ENCODE results near the gene KLF6. TPM values are rescaled to one million over a fixed set of nuclear protein-coding genes. Genes with fewer than 3 reads are reported as not detected.
"Not testable (repeated sequence)": the region's sequence is repeated elsewhere in the genome, so short reads cannot be mapped to it uniquely, and the experiment has no call there.

Gene KLF6
- total RNA-seq, 6 experiments from 2014 or later, result 25.2 to 86.4 (median 75.2) TPM

GRCh38 chr10:3734111-3734510 is 50.9 kb downstream of the KLF6 start:
- H3K27ac ChIP-seq, result no peak overlapping the region
- no peak for ATAC-seq
- no peak overlapping the region for H3K4me3 ChIP-seq
- TF ChIP-seq POLR2A (IDR thresholded peaks at IDR 0.05) (no peak), CTCF (IDR thresholded peaks at IDR 0.05) (no peak)
- intact Hi-C loops (cut with DNase I), result no loop called here
- no peaks in the 10 kb centered on the region for H3K4me1 ChIP-seq
- no peaks in the 10 kb centered on the region for H3K27me3 ChIP-seq
- DNase-seq, result no peak
- H3K9me3 ChIP-seq, result no peaks in the 10 kb centered on the region
- no peaks in the 10 kb centered on the region for H3K36me3 ChIP-seq
- WGBS (ENCODE audit: insufficient coverage, low coverage, low lambda C conversion rate, missing lambda C conversion rate), result 80% methylated on average over 1 of the region's 3 CpGs

- DNase-seq; intact Hi-C loops (cut with DNase I): not testable (repeated sequence)
- WGBS (ENCODE audit: insufficient coverage, low coverage, low lambda C conversion rate, missing lambda C conversion rate), result 89% methylated on average over 3 of the region's 3 CpGs
Observed at GRCh38 chr10:3732183-3732582, 52.8 kb downstream of the KLF6 start.

GRCh38 chr10:3729397-3729976 is 55.5 kb downstream of the KLF6 start:
- DNase-seq (no peak), ATAC-seq (peak in 1 of 4 donors; percentile 28)
- TF ChIP-seq CTCF (IDR thresholded peaks at IDR 0.05) (no peak), POLR2A (IDR thresholded peaks at IDR 0.05) (no peak)
- intact Hi-C loops (cut with DNase I), result no loop called here
- H3K27ac ChIP-seq, result no peak overlapping the region
- no peaks in the 10 kb centered on the region for H3K36me3 ChIP-seq
- H3K27me3 ChIP-seq, result no peaks in the 10 kb centered on the region
- H3K4me1 ChIP-seq, result peaks cover 0 to 13% (median 0%) of the 10 kb centered on the region in 4 donors
- H3K4me3 ChIP-seq, result no peak overlapping the region
- no peaks in the 10 kb centered on the region for H3K9me3 ChIP-seq
- 84% methylated on average over 7 of the region's 12 CpGs for WGBS (ENCODE audit: insufficient coverage, low coverage, low lambda C conversion rate, missing lambda C conversion rate)

More at GRCh38 chr10:3732183-3732582, 52.8 kb downstream of the KLF6 start:
- not testable (repeated sequence) for H3K36me3 ChIP-seq, H3K27ac ChIP-seq, ATAC-seq, H3K4me3 ChIP-seq, H3K4me1 ChIP-seq, H3K27me3 ChIP-seq, H3K9me3 ChIP-seq

- no peaks in the 10 kb centered on the region for H3K9me3 ChIP-seq
- WGBS (ENCODE audit: insufficient coverage, low coverage, low lambda C conversion rate, missing lambda C conversion rate), result 34% methylated on average over 3 of the region's 3 CpGs
- peak overlapping the region in 1 of 3 donors; percentile 93 for H3K27ac ChIP-seq
- DNase-seq (no peak), ATAC-seq (peak; percentile 64 to 81 (median 68))
- intact Hi-C loops (cut with DNase I), result no loop called here
- no peaks in the 10 kb centered on the region for H3K27me3 ChIP-seq
- TF ChIP-seq POLR2A (IDR thresholded peaks at IDR 0.05) (no peak), CTCF (IDR thresholded peaks at IDR 0.05) (no peak)
- no peak overlapping the region for H3K4me3 ChIP-seq
- H3K4me1 ChIP-seq, result peaks cover 0 to 13% (median 0%) of the 10 kb centered on the region in 4 donors
- H3K36me3 ChIP-seq, result no peaks in the 10 kb centered on the region
Observed at GRCh38 chr10:3728563-3728962, 56.4 kb downstream of the KLF6 start.

- H3K9me3 ChIP-seq, result no peaks in the 10 kb centered on the region
- peak overlapping the region in 2 of 3 donors; percentile 25 to 37 for H3K4me3 ChIP-seq
- ATAC-seq, result peak; percentile 83 to 94 (median 86)
- no peak for DNase-seq
- TF ChIP-seq CTCF (IDR thresholded peaks at IDR 0.05) (no peak), POLR2A (IDR thresholded peaks at IDR 0.05) (peak; percentile 73)
- WGBS (ENCODE audit: insufficient coverage, low coverage, low lambda C conversion rate, missing lambda C conversion rate), result 39% methylated on average over 7 of the region's 7 CpGs
- H3K27ac ChIP-seq, result peak overlapping the region; percentile 67 to 93 (median 85)
- no peaks in the 10 kb centered on the region for H3K36me3 ChIP-seq
- intact Hi-C loops (cut with DNase I), result no loop called here
- no peaks in the 10 kb centered on the region for H3K27me3 ChIP-seq
- peaks cover 0 to 13% (median 0%) of the 10 kb centered on the region in 4 donors for H3K4me1 ChIP-seq
Observed at GRCh38 chr10:3727268-3727667, 57.7 kb downstream of the KLF6 start.

Measured in right lobe of liver (tissue), 6 donors.